Panc1 (cell line): ENCODE data around the gene SYCN. TPM values are rescaled to one million over a fixed set of nuclear protein-coding genes. Genes with fewer than 3 reads are reported as not detected.
A peak's percentile ranks its signal among the peaks of the same experiment; 100 is the strongest.

Source experiments
- ATAC-seq: fragments of 200-7000 bp; cut with Tn5 transposase; 2 replicates; pipeline ENCODE4 v1.9.1; 2020; ENCODE audit warnings: mild to moderate bottlenecking, moderate library complexity
- BruUV-seq: library from RNA; stranded (reverse); fragments of 400-500 nt; replicated peaks from 2 replicates; lab custom pipeline; 2021; lab: Mats Ljungman, UMichigan
- CTCF ChIA-PET: fragments of 300-600 bp; sonication (Branson Sonifier 250); formaldehyde crosslinking; loops from one replicate; lab custom pipeline; 2022; ENCODE audit warnings: antibody characterized with exemption; lab: Charles Lee
- POLR2A ChIA-PET: fragments of 300-600 bp; sonication (Branson Sonifier 250); formaldehyde crosslinking; loops from one replicate; lab custom pipeline; 2022; ENCODE audit warnings: antibody characterized with exemption; lab: Charles Lee
- DNase-seq: peaks from one replicate; pipeline ENCODE4 v3.0.0-alpha.2; 2010; ENCODE audit warnings: low read depth, low spot score
- H3K27ac ChIP-seq: 2 replicates; pipeline ENCODE4 v1.5.1; 2011; ENCODE audit warnings: mild to moderate bottlenecking, low read length, inconsistent platforms
- H3K27me3 ChIP-seq: fragments of 200-500 bp; sonication (Bioruptor generic); 2 replicates; pipeline ENCODE4 v1.6.0; 2014; ENCODE audit warnings: low read length, inconsistent platforms; ENCODE audit not compliant: control insufficient read depth, insufficient read depth
- H3K36me3 ChIP-seq: fragments of 200-500 bp; sonication (Bioruptor generic); 2 replicates; pipeline ENCODE4 v1.5.1; 2014; ENCODE audit warnings: inconsistent platforms, mild to moderate bottlenecking, low read length, moderate library complexity; ENCODE audit not compliant: control insufficient read depth, insufficient read depth
- H3K4me1 ChIP-seq: 2 replicates; pipeline ENCODE4 v1.5.1; 2011; ENCODE audit warnings: inconsistent platforms, mild to moderate bottlenecking, low read length, moderate library complexity; ENCODE audit not compliant: control insufficient read depth, insufficient read depth
- H3K4me3 ChIP-seq, 2 experiments: 2 replicates each; pipeline ENCODE4 v1.5.1; 2011 to 2012; ENCODE audit warnings: low read depth in 2 of 2, low read length in 2 of 2, mild to moderate bottlenecking in 2 of 2, inconsistent platforms in 1 of 2, moderate library complexity in 1 of 2
- H3K9me3 ChIP-seq: fragments of 200-500 bp; sonication (Bioruptor generic); 2 replicates; pipeline ENCODE4 v1.5.1; 2014; ENCODE audit warnings: low read depth, mild to moderate bottlenecking, inconsistent platforms, low read length, moderate library complexity; ENCODE audit not compliant: control insufficient read depth, insufficient read depth
- CTCF ChIP-seq: fragments of 450-650 bp; IDR thresholded peaks from 2 replicates; pipeline ENCODE4 v1.5.1; 2017; ENCODE audit warnings: mild to moderate bottlenecking
- POLR2AphosphoS5 ChIP-seq: IDR thresholded peaks from 2 replicates; pipeline ENCODE4 v1.6.1; 2012; ENCODE audit warnings: mild to moderate bottlenecking, low read depth, low read length, moderate library complexity
- REST ChIP-seq, 2 experiments: IDR thresholded peaks; 2 replicates each; pipeline ENCODE4 v1.6.1; 2011 to 2012; ENCODE audit warnings: low read depth in 2 of 2, control low read depth in 1 of 2, low read length in 1 of 2, mild to moderate bottlenecking in 1 of 2, moderate library complexity in 1 of 2; ENCODE audit not compliant: insufficient read depth in 1 of 2
- SIN3A ChIP-seq: IDR thresholded peaks from 2 replicates; pipeline ENCODE4 v1.6.1; 2012; ENCODE audit warnings: low read depth, mild to moderate bottlenecking, low read length, moderate library complexity, borderline replicate concordance; ENCODE audit not compliant: insufficient read depth
- TCF7L2 ChIP-seq: IDR thresholded peaks from 2 replicates; pipeline ENCODE4 v1.6.1; 2011; ENCODE audit warnings: mild to moderate bottlenecking, low read depth, low read length, inconsistent platforms
- in situ Hi-C: cut with HindIII; loops from 2 replicates; pipeline ENCODE4 v1.10.0; 2016; ENCODE audit warnings: low sequenced_read_pairs, low pct_unique_long_range_greater_than_20kb
- intact Hi-C: fragments of 100-400 bp; cut with micrococcal nuclease; formaldehyde crosslinking; loops from one replicate; pipeline ENCODE4 v1.10.0; 2022; ENCODE audit not compliant: unreplicated experiment
- total RNA-seq: library from RNA; stranded (reverse); gene quantifications from one replicate; pipeline ENCODE4 v1.2.1, GENCODE V29; 2021; ENCODE audit not compliant: unreplicated experiment

The SYCN gene
- total RNA-seq, 1 experiment from 2014 or later: 0.33 TPM

GRCh38 chr19:39179754-39180153 lies 24.3 kb downstream of the SYCN start:
- POLR2A ChIA-PET: interaction anchor here (0.6 kb wide), 2 partner anchors 50 to 78 kb away, joined by 4 to 5 read pairs; no protein-coding TSS in a partner anchor
- ATAC-seq (0 out of 2 replicates have a peak, but pooled peaks have one; percentile 1), DNase-seq (no peak)
- no peaks in the 10 kb centered on the region for H3K9me3 ChIP-seq
- CTCF ChIA-PET: no interaction called here
- BruUV-seq: no TSS peak
- no peak overlapping the region for H3K27ac ChIP-seq
- no peaks in the 10 kb centered on the region for H3K4me1 ChIP-seq
- peaks cover 25% of the 10 kb centered on the region; the same call in 1 of the 2 replicates for H3K36me3 ChIP-seq
- no peak overlapping the region for H3K4me3 ChIP-seq
- no peak for TF ChIP-seq CTCF
- no peak; the same call in 1 of the 2 replicates for TF ChIP-seq POLR2AphosphoS5
- TF ChIP-seq SIN3A: no peak
- no peak for TF ChIP-seq REST (IDR thresholded peaks at IDR 0.05; ENCODE audit: insufficient read depth in 1 of 2, low read depth in 2 of 2, low read length in 1 of 2)
- no peak for TF ChIP-seq TCF7L2
- intact Hi-C loops: loop anchor here (10.0 kb wide), 1 partner anchor 215 kb away; no protein-coding TSS in a partner anchor
- H3K27me3 ChIP-seq: no peaks in the 10 kb centered on the region
- in situ Hi-C loops: loop anchor here (10.0 kb wide), 1 partner anchor 65 kb away; no protein-coding TSS in a partner anchor

- intact Hi-C loops: no loop called here
Observed at GRCh38 chr19:39178296-39179006, 25.6 kb downstream of the SYCN start.

More at GRCh38 chr19:39178296-39179006, 25.6 kb downstream of the SYCN start:
- DNase-seq (no peak), ATAC-seq (no peak)
- Histone ChIP-seq H3K4me3 (no peak overlapping the region), H3K4me1 (no peaks in the 10 kb centered on the region), H3K36me3 (peaks cover 25% of the 10 kb centered on the region; the same call in 1 of the 2 replicates), H3K9me3 (no peaks in the 10 kb centered on the region), H3K27me3 (no peaks in the 10 kb centered on the region), H3K27ac (no peak overlapping the region)
- CTCF ChIA-PET: interaction anchor here (0.6 kb wide), 1 partner anchor 182 kb away, joined by 4 read pairs; no protein-coding TSS in a partner anchor
- in situ Hi-C loops: loop anchor here (10.0 kb wide), 1 partner anchor 64 kb away; no protein-coding TSS in a partner anchor
- BruUV-seq: TSS peak; percentile 60
- POLR2A ChIA-PET: interaction anchor here (0.7 kb wide), 1 partner anchor 239 kb away, joined by 3 read pairs; no protein-coding TSS in a partner anchor
- TF ChIP-seq REST (IDR thresholded peaks at IDR 0.05; ENCODE audit: insufficient read depth in 1 of 2, low read depth in 2 of 2, low read length in 1 of 2): no peak; a peak in 1 of 4 replicates
- no peak for TF ChIP-seq TCF7L2
- TF ChIP-seq POLR2AphosphoS5: peak; percentile 13; the same call in 1 of the 2 replicates
